Gastrocnemius medialis (tissue), 4 donors: ENCODE data around the gene DHRS4. TPM values are rescaled to one million over a fixed set of nuclear protein-coding genes. Genes with fewer than 3 reads are reported as not detected.
"Not testable (repeated sequence)": the region's sequence is repeated elsewhere in the genome, so short reads cannot be mapped to it uniquely, and the experiment has no call there.

Source experiments
- ATAC-seq, 2 donors: fragments of 150-250 bp; one replicate each; pipeline ENCODE4 v1.9.1; 2016
- DNase-seq, 2 donors: peaks; one replicate each; pipeline ENCODE4 v3.0.0-alpha.2; 2019
- H3K27ac ChIP-seq, 4 donors: fragments of 200-600 bp; sonication (generic); 1 replicate in 1 of 4; 2 replicates in 3 of 4; pipeline ENCODE4 v1.5.1; 2016 to 2018; ENCODE audit warnings: mild to moderate bottlenecking in 2 of 4, moderate library complexity in 1 of 4
- H3K27me3 ChIP-seq, 3 donors: fragments of 200-600 bp; sonication (generic) in 2 of 3; 1 replicate in 1 of 3; 2 replicates in 2 of 3; pipeline versions ENCODE4 v1.5.1 to v1.6.0; 2016 to 2019; ENCODE audit warnings: mild to moderate bottlenecking in 1 of 3, moderate library complexity in 1 of 3
- H3K36me3 ChIP-seq, 2 donors: fragments of 200-600 bp; sonication (generic) in 1 of 2; one replicate each; pipeline ENCODE4 v1.5.1; 2017 to 2018
- H3K4me1 ChIP-seq, 2 donors: fragments of 200-600 bp; sonication (generic) in 1 of 2; one replicate each; pipeline ENCODE4 v1.5.1; 2016 to 2017; ENCODE audit warnings: mild to moderate bottlenecking in 2 of 2
- H3K4me3 ChIP-seq, 4 donors: fragments of 200-600 bp; sonication (generic) in 3 of 4; 1 replicate in 1 of 4; 2 replicates in 3 of 4; pipeline ENCODE4 v1.5.1; 2016 to 2019; ENCODE audit warnings: mild to moderate bottlenecking in 2 of 4
- H3K9me3 ChIP-seq, 3 donors: fragments of 200-600 bp; sonication (generic) in 2 of 3; 1 replicate in 1 of 3; 2 replicates in 2 of 3; pipeline ENCODE4 v1.5.1; 2016 to 2019
- CTCF ChIP-seq, 5 experiments: fragments of 450-650 bp in 3 of 5; fragments of 200-600 bp in 2 of 5; sonication (generic) in 2 of 5; IDR thresholded peaks in 4 of 5; conservative IDR thresholded peaks in 1 of 5; 1 replicate in 4 of 5; 2 replicates in 1 of 5; pipeline ENCODE4 v1.5.1; 2016 to 2019; ENCODE audit warnings: antibody characterized with exemption in 5 of 5, mild to moderate bottlenecking in 3 of 5, moderate library complexity in 3 of 5
- POLR2A ChIP-seq, 2 donors: fragments of 450-650 bp; IDR thresholded peaks; one replicate each; pipeline ENCODE4 v1.6.1; 2017; ENCODE audit warnings: antibody characterized with exemption in 2 of 2, mild to moderate bottlenecking in 2 of 2, moderate library complexity in 2 of 2
- in situ Hi-C, 4 donors: fragments of 200-750 bp; cut with MboI; loops; one replicate each; pipeline versions ENCODE4 v1.15.0 to v1.8.0; 2017; ENCODE audit warnings: low sequenced_read_pairs in 4 of 4
- intact Hi-C: fragments of 100-400 bp; cut with DNase I; formaldehyde crosslinking; loops from one replicate; pipeline ENCODE4 v1.15.1; 2023; ENCODE audit warnings: low total_unique reads
- total RNA-seq, 4 donors: library from RNA; depleted of rRNA; stranded (reverse); fragments of >200 nt; gene quantifications; one replicate each; pipeline versions ENCODE4 v1.1.0 to v1.2.3, GENCODE V29; 2016

DHRS4 gene
- total RNA-seq, 4 donors from 2014 or later, result 26.0 to 56.2 (median 44.1) TPM

- no peaks in the 10 kb centered on the region for H3K27me3 ChIP-seq
- DNase-seq (peak; percentile 34 to 48), ATAC-seq (peak; percentile 44 to 69)
- no peak for TF ChIP-seq CTCF (IDR thresholded peaks at IDR 0.05 in 4 of 5, conservative IDR thresholded peaks at IDR 0.05 in 1 of 5)
- TF ChIP-seq POLR2A (IDR thresholded peaks at IDR 0.05), result no peak
- no peaks in the 10 kb centered on the region for H3K9me3 ChIP-seq
- no peak overlapping the region for H3K4me3 ChIP-seq
- in situ Hi-C loops, result loop anchor here in 2 of 4 donors (10.0 kb wide), 1 partner anchor 50 kb away; no protein-coding TSS in a partner anchor
- H3K27ac ChIP-seq, result peak overlapping the region; percentile 50 to 72 (median 68)
- peaks cover 17 to 21% of the 10 kb centered on the region in 2 donors for H3K4me1 ChIP-seq
- intact Hi-C loops, result no loop called here
- H3K36me3 ChIP-seq, result no peaks in the 10 kb centered on the region
Observed at GRCh38 chr14:23984891-23985602, 31.5 kb downstream of the DHRS4 start.

GRCh38 chr14:23988223-23988606 is 34.6 kb downstream of the DHRS4 start:
- H3K27me3 ChIP-seq, H3K9me3 ChIP-seq, DNase-seq, intact Hi-C loops, H3K36me3 ChIP-seq: not testable (repeated sequence)
- H3K27ac ChIP-seq, result peak overlapping the region; percentile 84 to 93 (median 90)
- H3K4me3 ChIP-seq, result peak overlapping the region in 2 of 4 donors; percentile 50 to 62
- H3K4me1 ChIP-seq, result peaks cover 19 to 22% of the 10 kb centered on the region in 2 donors
- peak in 1 of 2 donors; percentile 14 for ATAC-seq
- in situ Hi-C loops, result loop anchor here in 2 of 4 donors (10.0 kb wide), 1 partner anchor 47 kb away; no protein-coding TSS in a partner anchor

GRCh38 chr14:23988607-23989363 is 35.2 kb downstream of the DHRS4 start, which contains the start of gene DHRS4L2:
Gene DHRS4L2, plus strand, starts transcription at chr14:23988929. Its CDS starts 19 bp downstream, at chr14:23988948.
- DNase-seq (peak; percentile 64 to 79), ATAC-seq (peak; percentile 38 to 70)
- Histone ChIP-seq H3K4me3 (peak within 1 kb of the TSS in 3 of 4 donors; percentile 36 to 62 (median 50)), H3K4me1 (peaks cover 19 to 22% of the 10 kb centered on the region in 2 donors), H3K27ac (peak within 1 kb of the TSS; percentile 84 to 93 (median 90))
- intact Hi-C loops, H3K27me3 ChIP-seq, H3K9me3 ChIP-seq, H3K36me3 ChIP-seq: not testable (repeated sequence)
- TF ChIP-seq POLR2A (IDR thresholded peaks at IDR 0.05), result peak; percentile 74 to 80
- in situ Hi-C loops, result loop anchor here in 2 of 4 donors (10.0 kb wide), 1 partner anchor 46 kb away; no protein-coding TSS in a partner anchor

- DNase-seq (peak; percentile 56 to 85), ATAC-seq (peak; percentile 53 to 57)
- peak; percentile 61 to 65 for TF ChIP-seq POLR2A (IDR thresholded peaks at IDR 0.05)
- H3K27me3 ChIP-seq, intact Hi-C loops, H3K36me3 ChIP-seq, H3K9me3 ChIP-seq: not testable (repeated sequence)
- H3K4me3 ChIP-seq, result peak overlapping the region in 2 of 4 donors; percentile 50 to 62
- peak overlapping the region; percentile 84 to 93 (median 90) for H3K27ac ChIP-seq
- in situ Hi-C loops, result loop anchor here in 2 of 4 donors (10.0 kb wide), 1 partner anchor 45 kb away; no protein-coding TSS in a partner anchor
- peaks cover 17 to 21% of the 10 kb centered on the region in 2 donors for H3K4me1 ChIP-seq
Observed at GRCh38 chr14:23989734-23990445, 36.3 kb downstream of the DHRS4 start.

DNA sequence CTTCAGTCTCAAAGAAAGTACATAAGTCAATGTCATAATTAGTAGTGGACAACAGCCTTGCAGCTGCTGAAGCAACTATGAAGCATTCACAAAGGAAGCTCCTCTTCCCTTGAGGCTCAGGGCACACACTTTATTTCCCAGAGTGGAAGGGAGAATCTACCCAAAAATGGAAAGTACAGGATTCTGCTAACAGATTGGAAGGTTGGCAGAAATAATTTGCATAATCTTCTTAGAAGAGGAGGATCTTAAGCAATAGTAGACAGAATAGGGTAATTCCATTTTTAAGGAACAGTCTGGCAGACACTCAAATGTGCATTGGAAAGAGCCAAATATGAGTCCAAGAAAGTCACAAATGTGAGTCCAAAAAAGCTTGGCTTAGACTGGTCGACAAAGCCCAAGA is 37.4 kb downstream of the DHRS4 start:
- ATAC-seq, H3K36me3 ChIP-seq, DNase-seq, intact Hi-C loops, H3K4me3 ChIP-seq, H3K27me3 ChIP-seq, H3K9me3 ChIP-seq, in situ Hi-C loops: not testable (repeated sequence)
- Histone ChIP-seq H3K27ac (peak overlapping the region in 2 of 4 donors; percentile 92 to 93), H3K4me1 (peaks cover 8 to 29% of the 10 kb centered on the region in 2 donors)

DNA sequence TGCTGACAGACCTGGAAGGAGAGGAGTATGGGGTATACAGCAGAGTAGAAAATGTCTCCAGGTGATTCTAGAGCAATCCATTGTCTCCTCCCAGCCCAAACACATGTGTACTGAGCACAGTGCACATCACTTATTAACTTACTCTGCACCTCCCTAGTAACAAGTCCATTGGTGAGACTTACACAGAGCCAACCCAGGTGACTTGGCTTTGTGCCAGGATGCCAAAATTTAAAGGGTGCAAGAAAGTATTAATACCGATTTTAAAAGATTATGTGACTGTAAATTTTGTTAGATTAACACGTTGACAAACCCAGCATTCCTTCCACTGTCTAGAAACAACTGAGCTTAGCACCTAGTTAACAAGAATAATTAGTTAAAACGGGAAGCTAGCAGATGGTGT is 39.5 kb downstream of the DHRS4 start:
- ATAC-seq, H3K27me3 ChIP-seq, H3K36me3 ChIP-seq, in situ Hi-C loops, H3K4me3 ChIP-seq, H3K27ac ChIP-seq, H3K9me3 ChIP-seq, intact Hi-C loops, DNase-seq: not testable (repeated sequence)
- H3K4me1 ChIP-seq, result peaks cover 8 to 29% of the 10 kb centered on the region in 2 donors

DNA sequence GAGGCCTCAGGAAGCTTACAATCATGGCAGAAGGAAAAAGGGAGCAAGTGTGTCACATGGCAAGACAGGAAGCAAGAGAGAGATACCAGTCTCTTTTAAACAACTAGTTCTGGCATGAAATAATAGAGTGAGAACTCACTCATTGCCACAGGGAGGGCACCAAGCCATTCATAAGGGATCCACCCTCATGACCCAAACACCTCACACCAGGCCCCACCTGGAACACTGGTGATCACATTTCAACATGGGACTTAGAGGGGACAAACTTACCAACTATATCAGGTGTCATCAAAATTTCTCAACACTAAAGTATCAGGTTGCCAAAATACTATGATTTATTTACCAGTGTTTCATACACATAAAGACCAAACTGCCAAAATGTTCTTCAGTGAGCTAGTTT is 42.4 kb downstream of the DHRS4 start:
- in situ Hi-C loops, result not testable (repeated sequence)

GRCh38 chr14:23996825-23997224 is 43.3 kb downstream of the DHRS4 start:
- DNase-seq, in situ Hi-C loops, ATAC-seq, H3K27me3 ChIP-seq, H3K4me3 ChIP-seq, H3K36me3 ChIP-seq, H3K9me3 ChIP-seq, intact Hi-C loops: not testable (repeated sequence)
- H3K4me1 ChIP-seq, result peaks cover 0 to 10% of the 10 kb centered on the region in 2 donors
- peak overlapping the region; percentile 50 to 73 (median 68) for H3K27ac ChIP-seq

More for the DNA sequence above, 42.4 kb downstream of the DHRS4 start:
- H3K9me3 ChIP-seq, H3K36me3 ChIP-seq, intact Hi-C loops, H3K27me3 ChIP-seq, H3K4me3 ChIP-seq: not testable (repeated sequence)
- Histone ChIP-seq H3K4me1 (peaks cover 0 to 10% of the 10 kb centered on the region in 2 donors), H3K27ac (peak overlapping the region; percentile 41 to 74 (median 71))
- peak; percentile 62 to 70 for DNase-seq
- peak; percentile 96 to 97 for ATAC-seq

DNA sequence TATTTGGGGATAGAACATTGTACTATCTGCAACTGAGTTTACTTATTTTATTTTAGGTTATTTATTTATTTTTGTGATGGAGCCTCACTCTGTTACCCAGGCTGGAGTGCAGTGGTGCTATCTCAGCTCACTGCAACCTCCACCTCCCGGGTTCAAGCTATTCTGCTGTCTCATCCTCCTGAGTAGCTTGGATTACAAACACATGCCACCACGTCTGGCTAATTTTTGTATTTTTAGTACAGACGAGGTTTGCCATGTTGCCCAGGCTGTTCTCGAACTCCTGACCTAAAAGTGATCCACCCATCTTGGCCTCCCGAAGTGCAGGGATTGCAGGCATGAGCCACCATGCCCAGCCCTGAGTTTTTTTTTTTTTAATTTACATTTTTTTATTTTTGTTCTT is 46.1 kb downstream of the DHRS4 start:
- not testable (repeated sequence) for H3K27ac ChIP-seq

More for the DNA sequence above, 46.1 kb downstream of the DHRS4 start:
- intact Hi-C loops, H3K27me3 ChIP-seq, DNase-seq, H3K4me3 ChIP-seq, H3K36me3 ChIP-seq, H3K9me3 ChIP-seq, ATAC-seq, in situ Hi-C loops: not testable (repeated sequence)
- H3K4me1 ChIP-seq, result peaks cover 0 to 10% of the 10 kb centered on the region in 2 donors
